Left hindlimb (tissue), 1 donor: ENCODE results near the gene ADAM12.
"Not testable (repeated sequence)": the region's sequence is repeated elsewhere in the genome, so short reads cannot be mapped to it uniquely, and the experiment has no call there.

ENCODE experiments used
- DNase-seq: peaks from one replicate; pipeline ENCODE4 v3.0.0-alpha.2; 2018

Gene ADAM12

DNA sequence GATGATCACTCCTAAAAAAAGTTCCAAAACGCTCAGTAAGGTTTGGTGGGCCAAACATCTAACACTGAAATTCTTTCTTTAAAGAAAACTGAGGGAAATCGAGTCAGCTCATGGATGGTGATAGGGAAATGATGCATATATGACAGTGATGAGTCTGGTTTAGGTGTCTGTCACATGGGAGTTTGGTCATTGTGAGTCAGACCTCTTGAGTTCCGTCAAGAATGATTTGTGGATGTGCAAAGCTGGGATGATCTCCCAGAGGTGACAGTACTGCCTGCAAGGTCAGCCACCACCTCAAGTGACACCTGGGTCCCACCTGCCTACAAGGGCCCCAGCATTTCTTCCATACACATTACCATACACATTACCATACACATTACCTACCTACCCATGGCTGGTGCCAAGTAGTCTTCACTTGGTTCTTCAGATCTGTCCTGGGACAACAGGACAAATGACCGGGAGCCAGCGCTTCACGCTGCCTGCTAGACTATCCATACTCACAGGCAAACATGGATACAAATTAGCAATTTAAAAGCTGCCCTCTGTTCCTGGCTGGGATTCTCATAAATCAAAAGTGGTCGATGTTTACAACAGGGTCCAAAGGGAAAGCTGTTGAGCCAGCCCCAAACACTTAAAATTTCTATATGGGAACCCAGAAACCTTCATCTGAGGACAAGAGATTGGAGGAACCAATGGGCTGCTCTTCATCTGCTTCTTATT, 128.4 kb downstream of the ADAM12 start:
- no peak for DNase-seq

- DNase-seq = no peak
Observed at GRCh38 chr10:126256864-126257263, 131.4 kb downstream of the ADAM12 start.

DNA sequence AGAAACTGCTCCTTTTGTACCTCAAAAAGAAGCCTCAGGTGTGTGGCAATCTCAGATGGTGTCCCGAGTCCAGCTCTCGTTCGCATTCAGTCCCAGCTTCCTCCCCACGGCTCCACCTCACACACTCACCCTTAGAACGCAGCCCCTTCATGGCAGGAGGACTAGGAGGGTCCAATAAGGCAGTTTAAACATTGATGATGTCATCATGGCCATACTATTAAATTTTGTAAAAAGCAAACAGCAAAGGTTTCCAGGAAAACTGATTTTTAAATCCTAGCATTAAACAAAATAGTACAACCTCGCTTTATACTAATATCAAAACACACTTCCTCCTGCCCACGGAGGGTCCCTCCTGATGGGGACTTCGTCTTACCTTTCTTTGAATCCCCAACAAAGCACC, 133.0 kb downstream of the ADAM12 start:
- DNase-seq = no peak

GRCh38 chr10:126253611-126253998, 134.7 kb downstream of the ADAM12 start:
- DNase-seq = no peak

GRCh38 chr10:126252884-126253610, 135.2 kb downstream of the ADAM12 start:
- DNase-seq = no peak

GRCh38 chr10:126251778-126252407, 136.4 kb downstream of the ADAM12 start:
- no peak for DNase-seq

DNA sequence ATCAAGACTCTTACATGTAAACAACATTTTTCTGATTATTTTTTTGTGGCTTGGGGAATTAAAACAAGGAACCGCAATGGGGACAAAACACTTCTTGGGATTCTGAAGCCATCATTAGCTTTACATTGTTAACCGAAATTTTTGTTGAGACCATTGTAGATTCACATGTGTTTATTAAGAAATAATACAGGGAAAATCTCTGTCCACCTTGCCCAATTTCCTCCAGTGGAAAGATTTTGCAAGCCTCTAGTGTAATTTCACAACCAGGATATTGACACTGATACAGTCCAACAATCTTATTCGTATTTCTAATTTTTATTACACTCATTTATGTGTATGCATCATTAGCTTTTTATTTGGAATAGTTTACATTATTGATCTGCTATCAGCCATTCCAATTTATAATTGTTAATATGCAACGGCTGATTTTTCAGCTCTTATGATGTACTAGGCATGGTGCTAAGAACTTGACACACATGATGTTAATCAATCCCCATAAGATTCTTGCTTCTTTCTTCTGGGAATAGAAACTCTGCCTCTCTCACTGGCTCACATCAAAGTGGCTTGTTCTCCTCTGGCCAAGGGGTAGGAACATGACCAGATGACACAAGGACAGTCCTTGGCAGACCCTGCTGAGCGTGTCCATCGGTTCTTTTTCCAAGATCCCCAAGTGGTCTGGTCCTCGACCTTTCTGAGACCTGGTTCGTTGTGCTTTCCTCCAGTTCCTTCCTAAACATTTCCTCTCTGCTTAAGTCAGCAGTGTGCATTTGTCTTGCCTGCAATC, 137.6 kb downstream of the ADAM12 start:
- no peak for DNase-seq

GRCh38 chr10:126250045-126250444, 138.2 kb downstream of the ADAM12 start:
- no peak for DNase-seq

GRCh38 chr10:126247446-126247975, 140.8 kb downstream of the ADAM12 start:
- DNase-seq = no peak

GRCh38 chr10:126246396-126246795, 141.9 kb downstream of the ADAM12 start:
- not testable (repeated sequence) for DNase-seq

DNA sequence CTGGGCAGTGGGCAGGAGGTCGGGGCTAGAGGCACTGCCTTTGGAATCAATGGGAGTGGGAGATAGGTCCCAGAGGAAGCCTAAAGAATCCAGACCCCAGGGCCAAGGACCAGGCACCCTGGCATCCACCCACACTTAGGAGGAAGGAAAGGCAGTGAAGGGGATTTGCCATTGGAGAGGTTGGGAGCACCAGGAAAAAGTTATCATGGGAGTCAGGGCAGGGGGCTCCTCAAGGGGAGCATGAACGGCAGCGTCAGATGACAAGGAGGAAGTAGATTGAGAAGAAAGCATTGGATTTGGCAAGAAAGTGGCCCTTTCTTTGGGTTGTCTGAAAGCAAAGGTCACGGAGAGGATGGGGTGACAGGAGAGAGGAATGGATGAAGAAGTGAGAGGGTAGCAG, 142.8 kb downstream of the ADAM12 start:
- DNase-seq = no peak

- DNase-seq = no peak
Observed at GRCh38 chr10:126243971-126244370, 144.3 kb downstream of the ADAM12 start.

DNA sequence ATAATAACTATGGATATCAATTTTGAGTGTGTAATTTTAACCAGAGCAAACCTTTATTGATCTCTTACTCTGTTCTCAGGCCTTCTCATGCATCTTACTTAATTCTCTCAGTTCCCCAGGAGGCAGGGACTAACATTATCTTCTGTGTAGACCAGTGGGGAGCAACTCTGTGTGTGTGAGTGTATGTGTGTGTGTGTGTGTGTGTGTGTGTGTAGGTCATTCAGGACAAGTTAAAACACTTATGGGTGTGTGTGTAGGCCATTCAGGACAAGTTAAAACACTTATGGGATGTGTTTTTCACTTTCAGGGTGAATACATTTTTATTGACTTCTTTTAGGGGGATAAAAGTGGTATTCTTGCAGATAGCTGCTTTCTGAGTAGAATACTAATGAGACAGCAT, 145.0 kb downstream of the ADAM12 start:
- DNase-seq = no peak

GRCh38 chr10:126242397-126243260, 145.6 kb downstream of the ADAM12 start:
- peak; percentile 86 for DNase-seq

- DNase-seq = no peak
Observed at GRCh38 chr10:126240483-126240882, 147.8 kb downstream of the ADAM12 start.

- DNase-seq = no peak
Observed at GRCh38 chr10:126239844-126240243, 148.4 kb downstream of the ADAM12 start.

DNA sequence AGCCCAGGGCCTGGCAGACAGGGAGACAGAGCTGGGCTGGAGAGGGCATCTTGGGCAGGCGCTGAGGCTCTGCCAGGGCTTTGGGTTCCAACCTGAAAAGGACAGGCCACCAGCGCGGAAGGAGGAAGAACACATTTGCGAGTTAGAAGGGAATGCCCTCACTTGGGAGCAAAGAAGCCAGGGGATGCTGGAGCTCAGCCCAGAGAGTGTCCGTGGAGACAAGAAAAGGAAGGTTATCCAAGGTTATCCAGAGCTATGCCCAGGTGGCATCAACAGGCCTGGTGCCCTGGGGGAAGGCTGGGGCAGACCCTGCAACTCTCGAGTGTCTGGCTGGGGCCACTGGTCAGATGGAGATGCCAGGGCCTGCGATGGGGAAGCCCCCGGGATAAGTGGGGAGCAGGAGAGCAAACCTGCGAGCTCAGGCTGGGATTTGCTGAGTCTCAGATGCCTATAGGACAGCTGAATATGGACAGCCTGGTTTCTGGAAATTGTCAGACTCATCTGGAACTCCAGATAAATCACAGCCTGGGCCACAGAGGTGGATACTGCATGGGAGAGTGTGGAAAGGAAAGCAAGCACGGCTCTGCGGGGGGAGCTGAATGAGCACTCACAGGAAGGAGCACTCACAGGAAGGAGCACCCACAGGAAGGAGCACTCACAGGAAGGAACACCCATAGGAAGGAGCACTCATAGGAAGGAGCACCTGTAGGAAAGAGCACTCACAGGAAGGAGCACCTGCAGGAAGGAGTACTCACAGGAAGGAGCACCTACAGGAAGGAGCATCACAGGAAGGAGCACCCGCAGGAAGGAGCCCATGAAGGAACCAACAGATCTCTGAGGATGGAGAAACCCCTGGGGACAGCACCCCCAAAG, 152.1 kb downstream of the ADAM12 start:
- DNase-seq = no peak

DNA sequence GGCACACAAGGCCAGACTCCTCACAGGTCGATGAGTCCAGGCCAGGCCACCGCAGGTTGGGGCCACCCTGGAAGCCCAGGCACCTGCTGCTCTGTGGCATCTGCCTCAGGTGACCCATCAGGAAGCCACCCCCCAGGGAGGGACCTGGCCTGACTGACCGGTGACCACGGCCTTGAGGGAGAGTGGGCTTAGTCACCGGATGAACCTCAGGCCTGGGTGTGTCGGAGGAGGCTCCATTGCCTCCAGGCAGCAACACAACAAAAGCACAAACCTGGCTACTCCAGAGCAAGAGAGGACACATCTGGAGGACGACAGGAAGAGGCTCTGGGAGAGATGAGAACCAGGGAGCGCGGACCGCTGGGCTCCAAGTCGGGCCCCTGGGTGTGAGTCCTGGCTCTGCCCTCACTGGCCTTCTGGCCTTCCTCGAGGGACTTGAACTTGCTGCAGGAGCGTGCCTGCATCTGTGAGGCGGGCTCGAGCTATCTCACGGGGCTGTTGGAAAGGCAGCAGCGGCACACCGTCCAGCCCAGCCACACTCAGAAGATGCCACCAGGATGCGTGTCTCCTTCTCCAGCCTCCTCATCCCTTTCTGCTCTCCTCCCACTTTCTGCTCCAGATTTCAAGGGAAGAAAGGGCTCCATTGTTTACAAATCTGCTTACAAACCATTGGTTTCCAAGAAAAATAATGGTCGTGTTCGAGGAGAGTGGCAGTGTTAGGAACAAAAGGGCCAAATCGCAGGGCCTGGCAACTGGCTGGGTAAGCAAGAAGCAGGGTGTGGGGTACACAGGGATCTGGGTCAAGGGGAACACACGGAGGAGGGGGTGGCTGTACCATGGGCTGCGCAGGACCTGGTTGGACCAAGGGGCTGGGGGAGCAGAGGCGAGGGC, 152.9 kb downstream of the ADAM12 start:
- DNase-seq = no peak

GRCh38 chr10:126234630-126235029, 153.6 kb downstream of the ADAM12 start:
- DNase-seq = no peak
